Mesodermal cell (in vitro differentiated cells): ENCODE data around the gene FRAS1.

Source experiments
- H3K27ac ChIP-seq: 2 replicates; pipeline ENCODE4 v1.7.0; 2013; ENCODE audit warnings: mild to moderate bottlenecking, low read depth, low read length, moderate library complexity; ENCODE audit not compliant: severe bottlenecking
- H3K36me3 ChIP-seq: 2 replicates; pipeline ENCODE4 v1.7.1; 2013; ENCODE audit warnings: mild to moderate bottlenecking, low read length, moderate library complexity; ENCODE audit not compliant: control insufficient read depth, insufficient read depth
- H3K4me1 ChIP-seq: one replicate; pipeline ENCODE4 v1.7.1; 2013; ENCODE audit warnings: mild to moderate bottlenecking, low read length; ENCODE audit not compliant: insufficient read depth, control insufficient read depth, poor library complexity, severe bottlenecking
- H3K4me3 ChIP-seq: 2 replicates; pipeline ENCODE4 v1.7.0; 2013; ENCODE audit warnings: low read length, control low read depth, mild to moderate bottlenecking; ENCODE audit not compliant: insufficient read depth, poor library complexity, severe bottlenecking; ENCODE audit errors: extremely low read depth
- H3K9me3 ChIP-seq: 2 replicates; pipeline ENCODE4 v1.7.1; 2013; ENCODE audit warnings: mild to moderate bottlenecking, low read length, moderate library complexity; ENCODE audit not compliant: control insufficient read depth
- WGBS, 2 experiments: methylation state at CpG; one replicate each; pipeline ENCODE4 v1.1.5; 2013; ENCODE audit warnings: missing lambda C conversion rate in 2 of 2; ENCODE audit not compliant: insufficient coverage in 2 of 2; 5-methylcytosine and 5-hydroxymethylcytosine counted together

The FRAS1 gene

DNA sequence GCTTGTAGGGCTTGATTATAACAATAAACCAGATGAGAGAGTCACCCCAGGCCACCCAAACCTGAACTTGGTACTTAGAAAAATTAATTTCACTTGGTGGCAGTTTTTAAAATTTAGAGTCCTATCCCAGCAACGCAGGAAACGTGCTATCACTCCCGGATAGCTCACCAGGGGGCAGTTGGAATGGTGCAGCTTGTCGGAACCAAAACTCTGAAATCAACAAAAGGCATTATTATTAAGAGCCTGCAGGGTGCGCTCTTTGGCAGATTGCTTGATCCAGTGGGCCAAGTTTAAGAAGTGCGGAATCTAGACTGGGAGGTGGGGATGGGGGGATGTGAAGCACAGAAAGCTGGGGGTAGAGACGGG lies 2.4 kb downstream of the FRAS1 start:
- Histone ChIP-seq H3K4me1 (no peaks in the 10 kb centered on the region), H3K36me3 (no peaks in the 10 kb centered on the region), H3K27ac (peak overlapping the region; percentile 3), H3K9me3 (no peaks in the 10 kb centered on the region), H3K4me3 (peak overlapping the region; percentile 67)
- 5% methylated on average over 4 of the region's 7 CpGs; no CpG with 5 or more reads in 1 of the 2 experiments for WGBS, 2 experiments

- Histone ChIP-seq H3K36me3 (no peaks in the 10 kb centered on the region), H3K27ac (no peak overlapping the region), H3K9me3 (no peaks in the 10 kb centered on the region), H3K4me3 (peak overlapping the region; percentile 67), H3K4me1 (no peaks in the 10 kb centered on the region)
- no CpG with 5 or more reads among the region's 1 CpG for WGBS, 2 experiments
Measured at GRCh38 chr4:78059938-78060337, 2.8 kb downstream of the FRAS1 start.

GRCh38 chr4:78061939-78062570 lies 4.9 kb downstream of the FRAS1 start:
- H3K27ac ChIP-seq = no peak overlapping the region
- no peaks in the 10 kb centered on the region for H3K9me3 ChIP-seq
- no peaks in the 10 kb centered on the region for H3K4me1 ChIP-seq
- no peaks in the 10 kb centered on the region for H3K36me3 ChIP-seq
- 100% methylated on average over 1 to 2 of the region's 2 CpGs for WGBS, 2 experiments
- H3K4me3 ChIP-seq = no peak overlapping the region

DNA sequence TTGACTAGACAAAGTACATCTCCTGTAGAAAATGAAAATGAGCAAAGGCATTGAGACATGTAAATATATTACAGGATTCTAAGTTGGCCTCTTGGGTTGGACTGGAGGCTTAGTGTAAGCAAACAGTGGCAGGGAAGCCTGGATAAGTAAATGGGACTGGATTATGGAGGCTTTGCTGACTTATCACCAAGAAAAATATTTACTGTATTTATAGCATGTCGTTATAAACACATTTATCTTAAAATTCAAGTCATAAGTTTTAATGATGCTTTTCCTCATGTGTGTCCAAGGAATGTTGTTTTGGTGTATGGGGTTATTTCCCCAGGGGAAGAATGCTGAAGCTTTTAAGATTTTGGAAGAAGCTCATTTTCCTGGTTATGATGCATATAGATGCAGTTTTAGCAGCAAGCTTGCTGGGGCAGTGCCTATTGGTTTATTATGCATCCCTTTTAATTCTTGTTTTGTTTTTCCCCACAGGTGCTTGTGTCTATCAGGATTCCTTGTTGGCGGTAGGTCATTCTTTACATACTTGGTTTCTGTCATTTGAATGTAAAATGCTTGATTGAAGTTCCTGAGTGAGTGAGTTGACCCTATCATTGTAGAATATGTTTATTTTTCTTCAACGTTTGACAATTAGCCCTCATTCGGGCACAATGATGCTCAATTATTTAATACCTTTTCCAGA lies 8.5 kb downstream of the FRAS1 start:
- H3K27ac ChIP-seq = no peak overlapping the region
- 71% methylated on average over 1 of the region's 4 CpGs; no CpG with 5 or more reads in 1 of the 2 experiments for WGBS, 2 experiments
- no peaks in the 10 kb centered on the region for H3K9me3 ChIP-seq
- H3K4me1 ChIP-seq = no peaks in the 10 kb centered on the region
- no peak overlapping the region for H3K4me3 ChIP-seq
- H3K36me3 ChIP-seq = no peaks in the 10 kb centered on the region

GRCh38 chr4:78068481-78068880 lies 11.4 kb downstream of the FRAS1 start:
- no CpG with 5 or more reads among the region's 1 CpG for WGBS, 2 experiments
- no peaks in the 10 kb centered on the region for H3K9me3 ChIP-seq
- H3K4me3 ChIP-seq = no peak overlapping the region
- H3K4me1 ChIP-seq = no peaks in the 10 kb centered on the region
- no peak overlapping the region for H3K27ac ChIP-seq
- H3K36me3 ChIP-seq = no peaks in the 10 kb centered on the region

- Histone ChIP-seq H3K36me3 (no peaks in the 10 kb centered on the region), H3K9me3 (no peaks in the 10 kb centered on the region), H3K27ac (no peak overlapping the region), H3K4me1 (no peaks in the 10 kb centered on the region), H3K4me3 (no peak overlapping the region)
- WGBS, 2 experiments = 86 to 100% methylated on average over 2 to 3 of the region's 4 CpGs
Measured at GRCh38 chr4:78069319-78069718, 12.2 kb downstream of the FRAS1 start.

DNA sequence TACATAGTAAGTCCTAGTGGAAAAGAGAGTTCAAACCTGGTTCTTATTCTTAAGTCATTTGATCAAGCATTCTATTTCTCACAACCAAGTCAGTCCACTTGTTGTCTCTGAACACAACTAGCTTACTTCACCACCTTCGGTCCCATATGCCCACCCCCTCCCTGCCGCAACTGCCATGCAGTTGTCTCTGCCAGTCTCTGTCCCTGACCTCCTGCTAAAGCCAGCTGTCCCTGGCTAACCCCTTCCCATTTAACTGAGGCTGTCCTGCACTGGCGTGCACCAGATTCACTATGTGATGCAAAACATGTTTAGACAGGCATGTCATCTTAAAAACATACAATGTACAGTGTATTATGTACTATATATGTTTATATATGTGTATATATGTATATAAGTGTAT lies 12.7 kb downstream of the FRAS1 start:
- WGBS, 2 experiments = 76 to 83% methylated on average over 2 of the region's 3 CpGs
- no peaks in the 10 kb centered on the region for H3K36me3 ChIP-seq

GRCh38 chr4:78070731-78071282 lies 13.7 kb downstream of the FRAS1 start:
- Histone ChIP-seq H3K9me3 (no peaks in the 10 kb centered on the region), H3K4me1 (no peaks in the 10 kb centered on the region), H3K4me3 (no peak overlapping the region), H3K27ac (no peak overlapping the region), H3K36me3 (no peaks in the 10 kb centered on the region)
- 100% methylated on average over 1 to 2 of the region's 2 CpGs for WGBS, 2 experiments

More for the DNA sequence above, 12.7 kb downstream of the FRAS1 start:
- Histone ChIP-seq H3K27ac (no peak overlapping the region), H3K4me3 (no peak overlapping the region), H3K9me3 (no peaks in the 10 kb centered on the region), H3K4me1 (no peaks in the 10 kb centered on the region)

GRCh38 chr4:78074759-78075158 lies 17.6 kb downstream of the FRAS1 start:
- Histone ChIP-seq H3K4me3 (no peak overlapping the region), H3K27ac (peak overlapping the region; percentile 20), H3K36me3 (no peaks in the 10 kb centered on the region), H3K9me3 (no peaks in the 10 kb centered on the region), H3K4me1 (no peaks in the 10 kb centered on the region)
- WGBS, 2 experiments = 82% methylated on average over 3 of the region's 3 CpGs; no CpG with 5 or more reads in 1 of the 2 experiments

DNA sequence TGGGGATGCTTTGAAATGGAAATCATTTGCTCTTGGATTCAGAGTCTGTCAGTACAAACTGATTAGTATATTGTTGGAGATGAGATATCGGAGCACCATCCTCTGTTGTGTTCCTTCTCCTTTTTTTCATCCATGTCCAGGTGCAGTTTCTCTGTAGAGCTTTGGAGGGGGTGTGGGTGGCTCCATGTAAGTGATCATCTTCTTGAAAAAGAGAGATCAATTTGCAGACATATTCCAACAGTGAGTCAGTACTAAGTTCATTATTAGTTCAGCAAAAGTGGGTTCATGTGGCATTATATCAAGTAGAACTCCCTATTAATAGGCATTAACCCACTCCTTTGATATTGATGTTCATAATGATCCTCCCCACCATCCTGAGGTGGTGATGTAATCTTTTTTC lies 18.9 kb downstream of the FRAS1 start:
- Histone ChIP-seq H3K4me1 (no peaks in the 10 kb centered on the region), H3K27ac (no peak overlapping the region), H3K9me3 (no peaks in the 10 kb centered on the region), H3K4me3 (no peak overlapping the region), H3K36me3 (no peaks in the 10 kb centered on the region)
- no CpG with 5 or more reads among the region's 1 CpG for WGBS, 2 experiments

GRCh38 chr4:78078101-78078500 lies 21.0 kb downstream of the FRAS1 start:
- no peaks in the 10 kb centered on the region for H3K36me3 ChIP-seq
- no peaks in the 10 kb centered on the region for H3K9me3 ChIP-seq
- WGBS, 2 experiments = no CpG with 5 or more reads among the region's 1 CpG
- H3K27ac ChIP-seq = no peak overlapping the region
- no peaks in the 10 kb centered on the region for H3K4me1 ChIP-seq
- H3K4me3 ChIP-seq = no peak overlapping the region
